ENCODE measurements around the gene LIM2. TPM values are rescaled to one million over a fixed set of nuclear protein-coding genes. Genes with fewer than 3 reads are reported as not detected.

Gene LIM2
- total and polyA plus RNA-seq, 2 experiments from 2014 or later: not detected

GRCh38 chr19:51430221-51430620, 42.4 kb upstream of the LIM2 start:
- Histone ChIP-seq H3K4me1 (ENCODE audit: insufficient read depth) (no peaks in the 10 kb centered on the region), H3K79me2 (replicated peaks; ENCODE audit: insufficient read depth) (no peaks in the 10 kb centered on the region), H3K36me3 (ENCODE audit: insufficient read depth) (no peaks in the 10 kb centered on the region), H3K4me2 (no peak overlapping the region), H3F3A (replicated peaks; ENCODE audit: low read depth) (no peaks in the 10 kb centered on the region), H3K27me3 (ENCODE audit: insufficient read depth) (no peaks in the 10 kb centered on the region), H2AFZ (no peak overlapping the region), H3K9me2 (ENCODE audit: insufficient read depth) (no peaks in the 10 kb centered on the region; the same call in 1 of the 2 replicates), H3K4me3 (no peak overlapping the region), H3K27ac (ENCODE audit: low read depth) (no peak overlapping the region), H4K20me1 (replicated peaks; ENCODE audit: insufficient read depth) (no peaks in the 10 kb centered on the region)
- peaks cover 6% of the 10 kb centered on the region for H3K27me3 Mint-ChIP-seq (ENCODE audit: insufficient read depth, low read depth, poor library complexity)
- H3K4me3 Mint-ChIP-seq: no peak overlapping the region
- H3K36me3 Mint-ChIP-seq (ENCODE audit: low read depth): no peaks in the 10 kb centered on the region; the same call in 2 of the 3 replicates
- TF ChIP-seq NANOG (IDR thresholded peaks at IDR 0.05; ENCODE audit: borderline replicate concordance) (no peak), ZNF462 (CRISPR knock-in tag; IDR thresholded peaks at IDR 0.05) (no peak), ZNF331 (CRISPR knock-in tag; IDR thresholded peaks at IDR 0.05; ENCODE audit: low read depth) (no peak), STAT1 (IDR thresholded peaks at IDR 0.05; ENCODE audit: unreplicated experiment) (no peak), CREB1 (CRISPR knock-in tag; IDR thresholded peaks at IDR 0.05; ENCODE audit: low read depth) (no peak), CTCF (conservative IDR thresholded peaks at IDR 0.05; ENCODE audit: low read depth in 2 of 2) (no peak), EZH2phosphoT487 (IDR thresholded peaks at IDR 0.05; ENCODE audit: unreplicated experiment) (no peak)
- no peak for ATAC-seq
- no peak for DNase-seq (ENCODE audit: low spot score)
- no peak overlapping the region for H3K27ac Mint-ChIP-seq
- peaks cover 28% of the 10 kb centered on the region; the same call in 2 of the 3 replicates for H3K9me3 Mint-ChIP-seq
- H3K4me1 Mint-ChIP-seq: no peaks in the 10 kb centered on the region
